Measurements from ENCODE around the gene NASP. TPM values are rescaled to one million over a fixed set of nuclear protein-coding genes. Genes with fewer than 3 reads are reported as not detected.
A peak's percentile ranks its signal among the peaks of the same experiment; 100 is the strongest.

Gene NASP
- total and polyA plus RNA-seq, 2 of the 13 experiments (the other 11 are each of a cell fraction or from before 2014, with no cell fraction given) = 132 to 256 TPM

DNA sequence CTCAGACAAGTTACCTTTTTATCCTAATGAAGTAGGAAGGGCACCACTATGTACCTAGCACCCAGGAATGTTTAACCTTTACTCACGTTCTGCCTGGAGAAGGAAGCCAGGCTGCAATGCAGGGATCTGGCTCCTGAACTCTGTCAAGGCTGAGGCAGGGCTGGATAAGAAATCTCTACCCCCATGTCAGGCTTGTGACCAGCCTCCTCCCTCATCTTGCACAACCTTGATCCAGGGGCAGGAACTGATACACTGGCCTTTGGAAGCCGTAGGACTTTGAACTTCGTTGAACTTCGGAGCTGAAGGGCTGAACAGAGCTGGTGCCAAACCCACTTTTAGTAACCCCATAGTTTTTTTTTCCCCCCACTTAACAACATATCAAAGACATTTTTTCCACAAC is 41.2 kb upstream of the NASP start (continued):
- TF ChIP-seq, protein P1, sequence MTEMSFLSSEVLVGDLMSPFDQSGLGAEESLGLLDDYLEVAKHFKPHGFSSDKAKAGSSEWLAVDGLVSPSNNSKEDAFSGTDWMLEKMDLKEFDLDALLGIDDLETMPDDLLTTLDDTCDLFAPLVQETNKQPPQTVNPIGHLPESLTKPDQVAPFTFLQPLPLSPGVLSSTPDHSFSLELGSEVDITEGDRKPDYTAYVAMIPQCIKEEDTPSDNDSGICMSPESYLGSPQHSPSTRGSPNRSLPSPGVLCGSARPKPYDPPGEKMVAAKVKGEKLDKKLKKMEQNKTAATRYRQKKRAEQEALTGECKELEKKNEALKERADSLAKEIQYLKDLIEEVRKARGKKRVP (CRISPR knock-in tag; IDR thresholded peaks at IDR 0.05) = no peak
- no peak for TF ChIP-seq KDM5A (IDR thresholded peaks at IDR 0.05; ENCODE audit: borderline replicate concordance, low read length)
- TF ChIP-seq, protein P2, sequence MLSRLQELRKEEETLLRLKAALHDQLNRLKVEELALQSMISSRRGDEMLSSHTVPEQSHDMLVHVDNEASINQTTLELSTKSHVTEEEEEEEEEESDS (CRISPR knock-in tag; IDR thresholded peaks at IDR 0.05; ENCODE audit: borderline replicate concordance) = no peak
- TF ChIP-seq, protein P3, sequence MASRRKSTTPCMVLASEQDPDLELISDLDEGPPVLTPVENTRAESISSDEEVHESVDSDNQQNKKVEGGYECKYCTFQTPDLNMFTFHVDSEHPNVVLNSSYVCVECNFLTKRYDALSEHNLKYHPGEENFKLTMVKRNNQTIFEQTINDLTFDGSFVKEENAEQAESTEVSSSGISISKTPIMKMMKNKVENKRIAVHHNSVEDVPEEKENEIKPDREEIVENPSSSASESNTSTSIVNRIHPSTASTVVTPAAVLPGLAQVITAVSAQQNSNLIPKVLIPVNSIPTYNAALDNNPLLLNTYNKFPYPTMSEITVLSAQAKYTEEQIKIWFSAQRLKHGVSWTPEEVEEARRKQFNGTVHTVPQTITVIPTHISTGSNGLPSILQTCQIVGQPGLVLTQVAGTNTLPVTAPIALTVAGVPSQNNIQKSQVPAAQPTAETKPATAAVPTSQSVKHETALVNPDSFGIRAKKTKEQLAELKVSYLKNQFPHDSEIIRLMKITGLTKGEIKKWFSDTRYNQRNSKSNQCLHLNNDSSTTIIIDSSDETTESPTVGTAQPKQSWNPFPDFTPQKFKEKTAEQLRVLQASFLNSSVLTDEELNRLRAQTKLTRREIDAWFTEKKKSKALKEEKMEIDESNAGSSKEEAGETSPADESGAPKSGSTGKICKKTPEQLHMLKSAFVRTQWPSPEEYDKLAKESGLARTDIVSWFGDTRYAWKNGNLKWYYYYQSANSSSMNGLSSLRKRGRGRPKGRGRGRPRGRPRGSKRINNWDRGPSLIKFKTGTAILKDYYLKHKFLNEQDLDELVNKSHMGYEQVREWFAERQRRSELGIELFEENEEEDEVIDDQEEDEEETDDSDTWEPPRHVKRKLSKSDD (CRISPR knock-in tag; IDR thresholded peaks at IDR 0.05; ENCODE audit: low read depth) = 0 out of 2 replicates have a peak, but pooled peaks have one; percentile 33
- no peak for TF ChIP-seq ZNF747 (CRISPR knock-in tag; IDR thresholded peaks at IDR 0.05; ENCODE audit: borderline replicate concordance)
- peak; percentile 28; the same call in 1 of the 2 replicates for TF ChIP-seq FOXO1 (CRISPR knock-in tag; IDR thresholded peaks at IDR 0.05)
- no peak for TF ChIP-seq ZNF781 (CRISPR knock-in tag; IDR thresholded peaks at IDR 0.05; ENCODE audit: borderline replicate concordance, not compliant biosample characterization)
- TF ChIP-seq NR1H2 (CRISPR knock-in tag; IDR thresholded peaks at IDR 0.05; ENCODE audit: borderline replicate concordance, low read depth) = no peak
- no peak for TF ChIP-seq SP140L (CRISPR knock-in tag; IDR thresholded peaks at IDR 0.05; ENCODE audit: borderline replicate concordance)
- TF ChIP-seq, protein P4, sequence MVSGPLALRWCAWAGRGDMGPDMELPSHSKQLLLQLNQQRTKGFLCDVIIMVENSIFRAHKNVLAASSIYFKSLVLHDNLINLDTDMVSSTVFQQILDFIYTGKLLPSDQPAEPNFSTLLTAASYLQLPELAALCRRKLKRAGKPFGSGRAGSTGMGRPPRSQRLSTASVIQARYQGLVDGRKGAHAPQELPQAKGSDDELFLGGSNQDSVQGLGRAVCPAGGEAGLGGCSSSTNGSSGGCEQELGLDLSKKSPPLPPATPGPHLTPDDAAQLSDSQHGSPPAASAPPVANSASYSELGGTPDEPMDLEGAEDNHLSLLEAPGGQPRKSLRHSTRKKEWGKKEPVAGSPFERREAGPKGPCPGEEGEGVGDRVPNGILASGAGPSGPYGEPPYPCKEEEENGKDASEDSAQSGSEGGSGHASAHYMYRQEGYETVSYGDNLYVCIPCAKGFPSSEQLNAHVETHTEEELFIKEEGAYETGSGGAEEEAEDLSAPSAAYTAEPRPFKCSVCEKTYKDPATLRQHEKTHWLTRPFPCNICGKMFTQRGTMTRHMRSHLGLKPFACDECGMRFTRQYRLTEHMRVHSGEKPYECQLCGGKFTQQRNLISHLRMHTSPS (CRISPR knock-in tag; IDR thresholded peaks at IDR 0.05; ENCODE audit: low read depth) = peak; percentile 50; the same call in 1 of the 2 replicates
- TF ChIP-seq, protein P5, sequence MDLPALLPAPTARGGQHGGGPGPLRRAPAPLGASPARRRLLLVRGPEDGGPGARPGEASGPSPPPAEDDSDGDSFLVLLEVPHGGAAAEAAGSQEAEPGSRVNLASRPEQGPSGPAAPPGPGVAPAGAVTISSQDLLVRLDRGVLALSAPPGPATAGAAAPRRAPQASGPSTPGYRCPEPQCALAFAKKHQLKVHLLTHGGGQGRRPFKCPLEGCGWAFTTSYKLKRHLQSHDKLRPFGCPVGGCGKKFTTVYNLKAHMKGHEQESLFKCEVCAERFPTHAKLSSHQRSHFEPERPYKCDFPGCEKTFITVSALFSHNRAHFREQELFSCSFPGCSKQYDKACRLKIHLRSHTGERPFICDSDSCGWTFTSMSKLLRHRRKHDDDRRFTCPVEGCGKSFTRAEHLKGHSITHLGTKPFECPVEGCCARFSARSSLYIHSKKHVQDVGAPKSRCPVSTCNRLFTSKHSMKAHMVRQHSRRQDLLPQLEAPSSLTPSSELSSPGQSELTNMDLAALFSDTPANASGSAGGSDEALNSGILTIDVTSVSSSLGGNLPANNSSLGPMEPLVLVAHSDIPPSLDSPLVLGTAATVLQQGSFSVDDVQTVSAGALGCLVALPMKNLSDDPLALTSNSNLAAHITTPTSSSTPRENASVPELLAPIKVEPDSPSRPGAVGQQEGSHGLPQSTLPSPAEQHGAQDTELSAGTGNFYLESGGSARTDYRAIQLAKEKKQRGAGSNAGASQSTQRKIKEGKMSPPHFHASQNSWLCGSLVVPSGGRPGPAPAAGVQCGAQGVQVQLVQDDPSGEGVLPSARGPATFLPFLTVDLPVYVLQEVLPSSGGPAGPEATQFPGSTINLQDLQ (CRISPR knock-in tag; IDR thresholded peaks at IDR 0.05) = no peak
- peak; percentile 63; the same call in 1 of the 2 replicates for TF ChIP-seq MEIS2 (CRISPR knock-in tag; IDR thresholded peaks at IDR 0.05)
- TF ChIP-seq, protein P6, sequence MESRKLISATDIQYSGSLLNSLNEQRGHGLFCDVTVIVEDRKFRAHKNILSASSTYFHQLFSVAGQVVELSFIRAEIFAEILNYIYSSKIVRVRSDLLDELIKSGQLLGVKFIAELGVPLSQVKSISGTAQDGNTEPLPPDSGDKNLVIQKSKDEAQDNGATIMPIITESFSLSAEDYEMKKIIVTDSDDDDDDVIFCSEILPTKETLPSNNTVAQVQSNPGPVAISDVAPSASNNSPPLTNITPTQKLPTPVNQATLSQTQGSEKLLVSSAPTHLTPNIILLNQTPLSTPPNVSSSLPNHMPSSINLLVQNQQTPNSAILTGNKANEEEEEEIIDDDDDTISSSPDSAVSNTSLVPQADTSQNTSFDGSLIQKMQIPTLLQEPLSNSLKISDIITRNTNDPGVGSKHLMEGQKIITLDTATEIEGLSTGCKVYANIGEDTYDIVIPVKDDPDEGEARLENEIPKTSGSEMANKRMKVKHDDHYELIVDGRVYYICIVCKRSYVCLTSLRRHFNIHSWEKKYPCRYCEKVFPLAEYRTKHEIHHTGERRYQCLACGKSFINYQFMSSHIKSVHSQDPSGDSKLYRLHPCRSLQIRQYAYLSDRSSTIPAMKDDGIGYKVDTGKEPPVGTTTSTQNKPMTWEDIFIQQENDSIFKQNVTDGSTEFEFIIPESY (CRISPR knock-in tag; IDR thresholded peaks at IDR 0.05) = peak; percentile 37; the same call in 1 of the 2 replicates
- TF ChIP-seq MAFF (IDR thresholded peaks at IDR 0.05; ENCODE audit: low read depth, low read length) = no peak
- no peak for TF ChIP-seq MED13 (CRISPR knock-in tag; IDR thresholded peaks at IDR 0.05)
- no peak for TF ChIP-seq NKX3-1 (CRISPR knock-in tag; IDR thresholded peaks at IDR 0.05)
- TF ChIP-seq ZNF816 (CRISPR knock-in tag; IDR thresholded peaks at IDR 0.05; ENCODE audit: borderline replicate concordance) = 0 out of 2 replicates have a peak, but pooled peaks have one; percentile 39
- TF ChIP-seq SSRP1 (CRISPR knock-in tag; IDR thresholded peaks at IDR 0.05) = no peak
- TF ChIP-seq ZNF564 (CRISPR knock-in tag; IDR thresholded peaks at IDR 0.05) = no peak
- TF ChIP-seq ZNF629 (CRISPR knock-in tag; conservative IDR thresholded peaks at IDR 0.05) = peak; percentile 37; the same call in 1 of the 2 replicates

Measured in HepG2 (cell line).